ENCODE results near the gene FARSA.
"Not testable (repeated sequence)": the region's sequence is repeated elsewhere in the genome, so short reads cannot be mapped to it uniquely, and the experiment has no call there.

Gene FARSA

GRCh38 chr19:12937093-12937926 is 3.8 kb upstream of the FARSA start:
- FAIRE-seq = no peak

- FAIRE-seq = no peak
Observed at GRCh38 chr19:12936582-12936981, 3.1 kb upstream of the FARSA start.

GRCh38 chr19:12935071-12935470 is 1.6 kb upstream of the FARSA start:
- FAIRE-seq = no peak

GRCh38 chr19:12932392-12933286 is 872 bp downstream of the FARSA start:
- FAIRE-seq = no peak

GRCh38 chr19:12930002-12930645 is 3.4 kb downstream of the FARSA start:
- FAIRE-seq = no peak

GRCh38 chr19:12924621-12925310 is 8.7 kb downstream of the FARSA start:
- FAIRE-seq = no peak

- no peak for FAIRE-seq
Observed at GRCh38 chr19:12922959-12923358, 10.6 kb downstream of the FARSA start.

- FAIRE-seq = no peak
Observed at GRCh38 chr19:12921047-12921446, 12.5 kb downstream of the FARSA start.

- FAIRE-seq = no peak
Observed at GRCh38 chr19:12918253-12918652, 15.3 kb downstream of the FARSA start.

GRCh38 chr19:12915860-12916259 is 17.7 kb downstream of the FARSA start:
- FAIRE-seq = not testable (repeated sequence)

GRCh38 chr19:12913851-12914690 is 19.4 kb downstream of the FARSA start:
- no peak for FAIRE-seq

- no peak for FAIRE-seq
Observed at GRCh38 chr19:12913011-12913561, 20.4 kb downstream of the FARSA start.

- no peak for FAIRE-seq
Observed at GRCh38 chr19:12912571-12912970, 20.9 kb downstream of the FARSA start.

GRCh38 chr19:12907166-12907565 is 26.3 kb downstream of the FARSA start:
- FAIRE-seq = no peak

- no peak for FAIRE-seq
Observed at GRCh38 chr19:12899891-12900518, 33.5 kb downstream of the FARSA start.

GRCh38 chr19:12896460-12896859 is 37.1 kb downstream of the FARSA start:
- FAIRE-seq = no peak

GRCh38 chr19:12893582-12893981 is 39.9 kb downstream of the FARSA start:
- FAIRE-seq = no peak

- FAIRE-seq = no peak
Observed at GRCh38 chr19:12891553-12892021, 41.9 kb downstream of the FARSA start.

- peak; percentile 95 for FAIRE-seq
Observed at GRCh38 chr19:12890787-12891552, 42.5 kb downstream of the FARSA start, which contains the start of gene GCDH. TSS of gene GCDH (plus strand) at chr19:12891160. CDS start at chr19:12891305, 145 bp downstream.
